GM19240 (cell line): ENCODE data around the gene CNOT11.

Experiments
- DNase-seq: peaks from one replicate; pipeline ENCODE4 v3.0.0; 2011; ENCODE audit warnings: low spot score; ENCODE audit not compliant: insufficient read length

CNOT11 gene

DNA sequence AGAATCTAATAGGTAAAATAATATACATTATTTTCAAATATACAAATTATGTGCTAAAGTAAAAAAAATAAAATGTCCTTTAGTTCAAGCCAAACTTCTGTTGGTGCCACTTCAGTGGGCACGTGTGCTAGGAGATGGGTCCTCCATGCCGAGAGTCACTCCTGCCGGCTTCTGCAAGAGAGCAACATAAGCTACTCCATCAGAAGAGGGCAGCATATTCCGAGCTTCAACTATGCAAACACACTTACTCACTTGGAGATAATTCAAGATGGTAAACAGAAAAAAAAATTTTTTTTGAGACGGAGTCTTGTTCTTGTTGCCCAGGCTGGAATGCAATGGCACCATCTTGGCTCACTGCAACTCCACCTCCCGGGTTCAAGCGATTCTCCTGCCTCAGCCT, 24.4 kb downstream of the CNOT11 start:
- DNase-seq, result no peak

DNA sequence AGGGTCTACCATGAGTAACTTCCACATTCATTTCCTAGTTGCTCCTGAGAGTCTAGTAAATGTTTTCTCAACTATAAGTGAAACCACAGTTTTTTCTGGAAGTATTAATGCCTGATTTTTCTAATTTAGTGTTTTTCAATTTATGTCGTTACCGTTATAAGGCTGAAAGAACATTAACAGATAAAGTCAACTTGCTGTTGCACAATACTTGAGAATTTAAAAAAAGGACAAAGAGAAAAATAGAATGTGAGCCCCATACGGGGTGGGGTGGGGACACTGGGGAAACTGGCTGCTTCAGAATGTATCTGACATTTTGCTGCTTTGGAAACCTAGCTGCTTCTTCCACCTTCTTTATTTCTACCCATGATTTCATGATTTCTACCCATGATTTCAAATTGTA, 26.2 kb downstream of the CNOT11 start:
- no peak for DNase-seq

DNA sequence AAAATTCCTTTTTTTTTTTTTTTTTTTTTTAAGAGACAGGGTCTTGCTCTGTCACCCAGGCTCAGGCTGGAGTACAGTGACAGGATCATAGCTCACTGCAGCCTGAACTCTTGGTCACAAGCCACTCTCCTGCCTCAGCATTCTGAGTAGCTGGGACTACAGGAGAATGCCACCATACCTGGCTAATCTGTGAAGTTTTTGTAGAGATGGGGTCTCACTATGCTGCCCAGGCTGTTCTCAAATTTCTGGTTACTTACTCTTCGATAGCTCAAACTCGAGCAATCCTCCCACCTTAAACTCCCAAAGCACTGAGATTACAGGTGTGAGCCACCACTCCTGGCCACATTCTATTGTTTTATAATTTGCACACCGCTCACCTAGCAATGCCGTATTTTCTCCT, 28.8 kb downstream of the CNOT11 start:
- DNase-seq, result no peak

DNA sequence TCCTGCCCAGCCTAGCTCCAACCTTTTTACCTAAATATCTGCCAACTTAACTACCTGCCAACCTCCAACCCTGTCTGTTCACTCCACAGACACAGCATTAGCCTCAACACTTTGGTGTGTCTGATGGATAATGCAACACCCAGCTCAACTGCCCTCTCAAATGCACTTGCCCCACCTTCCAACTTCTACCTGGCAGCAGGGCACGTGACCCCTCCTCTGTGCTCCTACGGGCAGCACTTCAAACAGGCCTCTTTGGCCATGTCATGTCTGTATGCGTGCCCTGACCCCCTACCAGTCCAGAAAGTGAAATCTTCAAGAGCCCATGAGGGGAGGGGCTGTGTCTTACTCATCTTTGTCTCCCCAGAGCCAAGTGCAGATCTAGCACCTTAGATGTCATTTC, 30.3 kb downstream of the CNOT11 start:
- no peak for DNase-seq

DNA sequence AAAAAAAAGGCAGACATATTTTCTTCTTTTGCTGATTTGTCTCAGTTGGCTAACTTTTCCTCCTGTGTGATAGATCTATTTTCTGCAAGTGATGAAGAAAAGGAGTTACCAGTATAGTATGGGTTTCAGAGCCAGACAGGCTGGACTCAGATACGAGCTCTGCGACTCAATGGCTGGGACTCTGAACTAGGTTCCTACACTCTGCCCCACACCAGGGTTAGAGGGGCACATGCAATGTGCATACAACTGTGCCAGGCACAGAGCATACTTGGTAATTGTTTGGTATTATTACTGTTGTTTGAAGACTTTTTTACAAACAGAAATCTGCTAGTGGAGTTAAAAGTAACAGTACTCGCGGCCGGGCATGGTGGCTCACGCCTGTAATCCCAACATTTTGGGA, 34.0 kb downstream of the CNOT11 start:
- no peak for DNase-seq

DNA sequence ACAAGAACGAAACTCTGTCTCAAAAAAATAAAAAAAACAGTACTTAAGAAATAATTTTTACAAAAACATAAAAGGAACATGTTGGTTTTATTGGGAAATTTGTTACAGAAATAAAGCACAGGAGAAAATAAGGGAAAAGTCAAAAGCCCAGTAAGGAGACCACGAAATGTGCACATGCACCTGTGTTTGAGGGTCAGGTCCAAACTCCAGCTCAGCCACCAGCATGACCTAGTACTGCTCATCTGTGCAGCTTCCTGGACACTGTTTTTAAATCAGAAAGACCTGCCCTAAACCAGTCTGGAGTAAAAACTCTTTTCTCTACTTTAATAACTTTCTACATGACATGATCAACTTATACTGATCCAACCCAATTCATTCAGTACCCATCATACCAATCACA, 34.6 kb downstream of the CNOT11 start:
- DNase-seq, result no peak

DNA sequence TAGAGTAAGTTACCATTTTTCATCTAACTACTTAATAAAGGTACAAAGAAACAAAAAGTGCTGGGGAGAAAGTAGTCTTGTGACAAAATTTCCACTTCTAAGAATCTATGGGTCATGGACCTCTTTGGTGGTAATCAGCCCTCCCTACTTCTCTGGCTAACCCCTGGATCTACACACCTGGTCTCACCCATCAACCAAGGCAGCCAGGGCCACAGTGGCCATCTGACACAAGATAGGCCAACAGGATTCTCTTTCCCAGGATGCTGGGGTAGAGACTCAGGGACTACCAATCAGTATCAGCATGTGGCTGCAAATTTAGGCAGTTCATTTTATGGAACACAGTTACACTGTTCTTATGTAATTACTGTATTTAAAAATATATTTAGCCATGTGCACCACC, 38.0 kb downstream of the CNOT11 start:
- no peak for DNase-seq

DNA sequence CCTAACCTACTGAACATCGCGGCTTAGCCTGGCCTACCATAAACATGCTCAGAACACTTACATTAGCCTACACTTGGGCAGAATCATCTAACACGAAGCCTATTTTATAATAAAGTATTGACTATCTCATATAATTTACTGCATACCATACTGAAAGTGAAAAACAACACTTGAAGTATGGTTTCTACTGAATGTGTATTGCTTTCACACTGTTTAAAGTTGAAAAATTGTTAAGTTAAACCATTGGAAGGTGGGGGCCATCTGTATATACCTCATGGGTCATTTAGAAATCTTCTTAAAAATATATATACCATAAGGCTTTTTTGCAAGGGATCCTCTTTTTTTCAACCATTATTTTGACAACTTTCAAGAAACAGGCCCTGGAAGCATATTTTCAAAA, 39.3 kb downstream of the CNOT11 start:
- no peak for DNase-seq

DNA sequence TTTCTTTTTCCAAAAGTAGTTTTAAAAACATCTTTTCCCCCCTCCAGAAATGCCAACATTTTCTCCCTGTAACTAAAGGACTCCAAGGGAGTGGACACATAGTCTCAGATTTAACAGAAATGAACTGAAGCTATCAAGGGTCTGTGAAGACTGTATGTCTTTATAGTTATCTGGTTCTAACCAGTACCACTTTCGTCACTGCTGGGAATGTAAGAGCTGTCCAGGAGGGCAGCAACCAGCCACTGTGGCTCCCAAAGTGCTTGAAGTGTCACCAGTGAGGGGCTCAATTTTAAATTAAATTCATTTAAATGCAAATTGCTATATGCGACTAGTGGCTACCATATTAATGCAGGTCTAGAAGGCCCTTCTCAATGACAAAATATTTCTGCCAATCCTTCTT, 40.9 kb downstream of the CNOT11 start:
- no peak for DNase-seq

DNA sequence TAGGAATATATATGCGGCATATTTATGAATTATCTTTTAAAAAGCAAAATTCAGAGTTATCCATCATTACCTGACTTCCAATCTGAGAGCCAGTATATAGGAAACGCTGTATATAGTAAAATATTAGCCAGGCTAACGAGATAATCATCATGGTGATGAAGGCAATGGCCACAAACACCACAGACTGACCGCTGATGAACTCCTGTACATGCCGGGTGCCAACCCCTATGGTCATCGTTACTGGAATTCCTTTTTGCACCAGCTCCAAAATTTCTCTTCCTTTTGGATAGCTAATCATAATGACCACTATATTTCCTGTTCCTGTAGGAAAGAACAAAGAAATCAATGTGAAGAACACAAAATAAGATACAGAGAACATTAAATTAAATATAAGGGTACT, 42.2 kb downstream of the CNOT11 start:
- no peak for DNase-seq

DNA sequence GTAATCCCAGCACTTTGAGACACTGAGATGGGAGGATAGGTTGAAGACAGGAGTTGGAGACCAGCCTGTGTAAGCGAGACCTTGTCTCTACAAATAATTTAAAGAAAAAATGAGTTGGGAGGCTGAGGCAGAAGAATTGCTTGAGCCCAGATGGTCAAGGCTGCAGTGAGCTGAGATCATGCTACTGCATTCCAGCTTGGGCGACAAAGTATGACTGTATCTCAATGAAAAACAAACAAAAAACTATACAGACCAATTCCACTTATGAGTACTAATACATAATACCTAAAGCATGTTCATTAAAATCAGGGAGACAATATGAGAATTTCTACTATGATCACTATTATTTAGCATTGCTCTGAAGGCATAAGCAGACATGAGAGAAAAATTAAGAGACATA, 43.2 kb downstream of the CNOT11 start:
- no peak for DNase-seq

DNA sequence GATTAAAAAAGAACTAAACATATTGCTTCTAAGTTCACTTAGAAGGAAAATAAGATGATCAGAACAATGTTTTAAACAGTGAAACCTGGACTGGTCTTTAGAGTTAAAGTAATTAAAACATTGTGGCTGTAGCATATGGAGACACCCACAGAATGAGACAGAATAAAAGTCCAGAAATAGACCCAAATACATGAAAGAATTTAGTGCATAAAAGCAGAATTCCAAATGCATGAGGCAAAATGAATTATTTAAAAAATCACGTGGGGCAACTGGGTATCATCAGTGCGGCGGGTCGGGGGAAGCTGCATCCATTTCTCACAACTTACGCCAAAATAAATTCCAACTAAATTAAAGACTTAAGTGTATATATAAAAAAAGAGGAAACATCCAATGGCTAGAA, 43.7 kb downstream of the CNOT11 start:
- DNase-seq, result no peak

DNA sequence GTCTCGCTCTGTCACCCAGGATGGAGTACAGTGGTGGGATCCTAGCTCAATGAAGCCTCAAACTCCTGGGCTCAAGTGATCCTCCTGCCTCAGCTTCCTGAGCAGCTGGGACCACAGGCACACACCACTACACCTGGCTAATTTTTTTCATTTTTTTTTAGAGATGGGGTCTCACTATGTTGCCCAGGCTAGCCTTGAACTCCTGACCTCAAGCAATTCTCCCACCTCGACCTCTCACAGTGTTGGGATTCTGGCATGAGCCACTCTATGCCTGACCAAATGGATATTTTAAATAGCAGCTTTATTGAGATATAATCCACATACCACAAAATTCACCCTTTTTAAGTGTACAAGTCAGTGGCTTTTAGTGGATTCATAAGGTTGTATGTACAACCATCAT, 44.7 kb downstream of the CNOT11 start:
- no peak for DNase-seq

DNA sequence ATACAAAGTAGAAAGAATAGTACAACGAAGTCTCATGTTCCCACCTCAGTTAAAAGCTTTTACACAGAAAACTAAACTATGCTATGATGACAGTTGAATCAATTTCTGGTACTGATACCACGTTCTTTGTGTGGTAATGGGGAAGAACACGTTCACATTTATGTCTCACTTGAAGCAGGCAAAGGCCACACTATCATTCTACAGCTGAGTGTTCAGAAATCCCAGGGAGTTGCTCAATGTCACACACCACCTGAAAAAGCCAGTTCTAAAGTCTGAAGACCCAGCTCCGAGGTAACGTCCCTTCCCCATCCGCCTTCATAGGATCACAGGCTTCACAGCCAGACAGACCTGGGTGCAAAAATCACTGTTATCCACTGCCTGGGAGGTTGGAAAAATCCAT, 46.9 kb downstream of the CNOT11 start:
- DNase-seq, result no peak

DNA sequence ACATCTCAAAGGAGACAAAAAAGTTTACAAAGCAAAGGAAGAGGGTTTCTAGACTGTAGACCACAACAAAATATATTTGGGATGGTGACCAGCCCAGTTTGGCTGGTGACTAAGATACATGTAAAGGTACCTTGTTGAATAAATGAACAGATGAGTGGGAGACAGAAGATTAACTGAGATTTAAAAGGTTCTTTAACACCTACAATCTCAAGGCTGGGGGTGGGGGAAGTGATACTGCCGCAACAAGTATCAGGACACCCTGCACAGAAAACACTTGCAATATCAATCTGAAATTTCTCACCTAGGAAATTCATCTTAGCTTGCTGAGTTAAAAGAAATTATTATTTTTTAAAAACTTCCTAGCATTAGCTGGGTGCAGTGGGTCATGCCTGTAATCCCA, 47.5 kb downstream of the CNOT11 start:
- no peak for DNase-seq

DNA sequence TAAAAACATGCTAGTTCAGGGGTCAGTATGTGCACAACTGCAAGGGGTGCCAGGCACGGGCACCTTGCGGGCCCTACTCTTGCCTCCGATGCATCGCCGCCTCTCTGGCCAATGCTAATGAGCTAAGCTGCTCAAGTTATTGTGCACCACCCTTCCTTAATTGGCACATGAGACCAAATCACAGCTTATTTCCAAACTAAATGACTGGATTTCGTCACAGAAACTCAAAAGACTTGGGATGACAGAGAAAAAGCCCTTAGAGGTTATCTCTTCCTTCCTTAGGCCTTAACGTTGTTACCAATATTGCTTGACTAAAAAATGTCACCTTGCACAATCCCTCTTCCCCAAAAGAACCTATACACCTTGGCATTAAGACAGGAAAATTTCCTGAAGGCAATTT, 48.1 kb downstream of the CNOT11 start:
- no peak for DNase-seq

DNA sequence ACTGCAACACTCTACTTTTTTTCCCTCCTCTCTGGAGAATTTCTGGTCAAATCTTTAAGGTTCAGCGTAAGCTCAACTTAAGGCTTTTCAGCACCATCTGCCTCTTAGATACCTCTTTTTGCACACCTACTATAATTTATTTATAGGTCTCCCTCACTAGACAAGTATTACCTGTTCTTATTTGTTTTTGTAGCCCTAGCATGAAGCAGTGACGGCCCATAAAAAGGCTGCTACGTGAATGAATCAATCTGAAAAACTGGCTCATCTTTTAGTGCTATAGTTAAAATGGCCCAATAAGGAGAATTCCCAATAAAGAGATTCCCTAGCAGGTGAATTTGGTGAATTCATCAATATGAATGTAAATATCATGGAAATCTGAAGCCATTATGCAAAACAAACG, 49.3 kb downstream of the CNOT11 start:
- DNase-seq, result no peak

DNA sequence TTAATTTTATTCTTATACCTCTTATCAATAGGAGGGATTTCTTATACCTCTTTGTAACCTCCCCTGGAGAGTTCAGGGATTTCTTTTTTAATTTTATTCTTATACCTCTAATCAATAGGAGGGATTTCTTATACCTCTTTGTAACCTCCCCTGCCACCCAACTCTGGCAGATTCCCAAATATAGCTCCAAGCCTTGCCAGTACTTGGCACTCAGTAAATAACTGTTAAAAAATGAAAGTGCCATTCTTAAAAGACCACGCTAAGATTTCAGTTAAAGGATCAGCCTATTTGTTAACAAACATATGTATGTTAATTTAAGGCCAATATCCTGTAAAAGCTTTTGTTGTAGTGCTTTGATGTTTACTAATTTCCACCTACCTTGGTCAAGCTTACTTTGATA, 51.0 kb downstream of the CNOT11 start:
- DNase-seq, result no peak

DNA sequence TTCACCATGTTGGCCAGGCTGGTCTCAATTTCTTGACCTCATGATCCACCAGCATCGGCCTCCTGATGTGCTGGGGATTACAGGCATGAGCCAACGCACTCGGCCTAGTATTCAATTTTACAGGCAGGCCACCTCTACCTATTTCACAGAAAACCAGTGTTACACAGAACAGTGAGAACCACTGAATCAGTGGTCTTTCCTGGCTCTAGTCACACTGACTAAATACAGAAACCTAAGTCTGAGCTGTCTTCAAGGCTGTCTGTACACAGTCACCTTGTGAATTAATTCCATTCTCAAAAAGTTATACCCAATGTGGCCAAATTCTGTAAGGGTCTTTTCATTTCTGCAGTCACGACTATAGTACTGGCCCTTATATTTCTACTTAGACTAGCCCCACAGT, 52.3 kb downstream of the CNOT11 start:
- no peak for DNase-seq

DNA sequence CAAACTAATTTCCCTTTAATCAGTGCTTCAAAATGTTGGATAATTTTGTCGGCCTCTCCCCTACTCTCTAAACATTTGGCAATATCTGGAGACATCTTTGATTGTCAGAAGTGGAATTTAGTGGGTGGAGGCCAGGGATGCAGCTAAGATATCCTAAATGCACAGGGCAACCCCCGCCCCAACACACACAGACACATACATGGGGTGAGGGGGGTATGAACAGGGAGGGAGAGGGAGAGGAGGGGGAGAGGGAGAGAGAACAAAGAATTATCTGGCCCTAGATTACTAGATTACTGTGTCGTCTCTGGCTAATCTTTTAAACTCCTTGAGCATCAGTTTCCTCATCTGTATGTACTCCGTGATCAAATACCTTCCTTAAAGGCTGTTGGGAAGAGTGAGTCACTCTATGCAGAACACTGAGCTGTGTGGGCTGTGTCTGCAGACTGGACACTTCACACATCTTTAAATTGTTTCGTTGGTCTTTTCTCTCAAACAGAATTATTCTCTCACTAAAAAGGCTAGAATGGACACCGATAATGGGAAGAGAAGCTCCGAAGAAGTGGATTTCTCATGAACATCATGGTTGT, 52.9 kb downstream of the CNOT11 start:
- no peak for DNase-seq

DNA sequence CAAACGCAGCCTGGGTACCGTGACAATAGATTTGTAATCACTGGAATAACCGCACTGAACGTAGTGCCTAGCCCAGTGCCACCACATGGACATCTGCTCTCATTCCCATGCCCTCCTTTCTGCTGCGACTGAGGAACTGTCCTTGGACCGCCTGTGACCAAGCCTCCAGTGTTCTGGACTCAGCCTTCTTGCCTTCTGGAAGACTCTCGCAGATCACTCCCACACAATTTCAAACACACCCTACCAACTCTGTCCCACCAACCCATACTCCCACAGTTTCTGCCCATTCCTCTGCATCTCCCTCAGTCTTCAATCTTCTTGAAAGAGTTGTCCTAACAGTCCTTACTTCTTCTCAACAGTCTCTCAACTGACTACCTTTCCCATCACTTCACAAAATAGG, 53.7 kb downstream of the CNOT11 start:
- no peak for DNase-seq

DNA sequence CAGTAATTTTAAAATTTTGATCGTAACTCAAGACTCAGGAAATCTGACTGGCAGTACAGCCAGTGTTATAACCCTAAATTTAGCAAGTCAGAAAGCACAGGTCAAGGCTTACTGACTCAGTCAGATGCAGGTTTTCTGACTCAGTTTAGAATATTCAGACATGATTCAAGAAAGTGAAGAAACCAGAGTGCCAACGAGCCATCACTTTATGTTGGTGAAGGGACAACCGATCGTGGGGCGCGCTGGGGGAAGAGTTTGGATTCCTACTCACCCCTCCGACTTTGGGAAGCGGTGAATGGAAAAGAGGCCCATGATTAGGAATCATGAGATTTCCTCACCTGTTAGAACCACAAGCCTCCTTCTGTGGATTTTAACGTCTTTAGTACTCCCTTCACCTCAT, 54.8 kb downstream of the CNOT11 start:
- DNase-seq, result no peak

DNA sequence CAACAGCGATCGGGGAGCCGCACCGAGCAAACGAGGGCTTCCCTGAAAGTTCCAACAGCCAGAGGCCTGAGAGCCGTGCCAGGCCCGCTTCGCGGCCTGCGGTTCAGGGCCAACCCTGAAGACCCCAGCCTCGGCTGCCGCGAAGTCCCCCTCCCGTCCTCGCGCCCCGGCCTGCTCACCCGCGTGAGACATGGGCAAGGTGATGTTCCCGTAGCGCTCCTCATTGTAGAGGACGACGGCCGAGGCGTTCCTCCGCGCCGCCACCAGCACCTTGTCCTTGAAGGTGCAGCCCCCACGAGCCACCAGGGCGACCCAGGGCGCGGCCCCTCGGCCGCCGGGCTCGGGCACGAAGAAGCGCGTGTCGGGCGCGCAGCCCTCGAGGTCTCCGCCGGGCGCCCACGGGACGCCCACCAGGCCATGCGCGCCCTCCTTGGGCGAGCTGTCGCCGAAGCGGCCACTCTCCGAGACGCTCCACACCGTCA, 55.3 kb downstream of the CNOT11 start:
- no peak for DNase-seq
